Natural killer cell (primary cell): ENCODE results near the gene UBE2N. TPM values are rescaled to one million over a fixed set of nuclear protein-coding genes. Genes with fewer than 3 reads are reported as not detected.
"Not testable (repeated sequence)": the region's sequence is repeated elsewhere in the genome, so short reads cannot be mapped to it uniquely, and the experiment has no call there.

Experiments
- ATAC-seq, 3 donors: fragments of 150-1000 bp in 2 of 3; fragments of 200-7000 bp in 1 of 3; cut with Tn5 transposase; 1 replicate in 1 of 3; 2 replicates in 2 of 3; pipeline ENCODE4 v1.10.0; 2021; ENCODE audit warnings: mild to moderate bottlenecking in 2 of 3, moderate library complexity in 2 of 3
- DNase-seq, 2 donors: peaks; one replicate each; pipeline versions ENCODE4 v3.0.0 to v3.0.0-alpha.2; 2013 to 2021; ENCODE audit warnings: mixed read lengths in 1 of 2
- H3K27ac ChIP-seq: one replicate; pipeline ENCODE4 v1.5.1; 2013; ENCODE audit warnings: mild to moderate bottlenecking, low read length
- H3K27me3 ChIP-seq: one replicate; pipeline ENCODE4 v1.6.1; 2013; ENCODE audit warnings: low read length; ENCODE audit not compliant: control insufficient read depth, insufficient read depth
- H3K36me3 ChIP-seq: one replicate; pipeline ENCODE4 v1.6.1; 2013; ENCODE audit warnings: low read length; ENCODE audit not compliant: control insufficient read depth, insufficient read depth
- H3K4me1 ChIP-seq: one replicate; pipeline ENCODE4 v1.6.1; 2013; ENCODE audit warnings: low read length; ENCODE audit not compliant: control insufficient read depth, insufficient read depth
- H3K4me3 ChIP-seq: one replicate; pipeline ENCODE4 v1.5.1; 2013; ENCODE audit warnings: low read length
- H3K9me3 ChIP-seq: one replicate; pipeline ENCODE4 v1.6.1; 2013; ENCODE audit warnings: low read length; ENCODE audit not compliant: control insufficient read depth, insufficient read depth
- H3K27ac Mint-ChIP-seq, 2 donors: one replicate each; pipeline ENCODE4 v1.8.0; 2022; ENCODE audit warnings: mild to moderate bottlenecking in 2 of 2, mixed read lengths in 2 of 2, moderate library complexity in 1 of 2
- H3K27me3 Mint-ChIP-seq, 2 donors: one replicate each; pipeline ENCODE4 v1.8.0; 2022; ENCODE audit warnings: low read depth in 2 of 2, mixed read lengths in 2 of 2
- H3K36me3 Mint-ChIP-seq: one replicate; pipeline ENCODE4 v1.8.0; 2022; ENCODE audit warnings: mixed read lengths
- H3K4me1 Mint-ChIP-seq, 2 donors: one replicate each; pipeline ENCODE4 v1.8.0; 2022; ENCODE audit warnings: mixed read lengths in 2 of 2
- H3K4me3 Mint-ChIP-seq: one replicate; pipeline ENCODE4 v1.8.0; 2022; ENCODE audit warnings: mild to moderate bottlenecking, moderate library complexity, mixed read lengths
- H3K9me3 Mint-ChIP-seq, 2 donors: one replicate each; pipeline ENCODE4 v1.8.0; 2022; ENCODE audit warnings: mixed read lengths in 2 of 2
- WGBS: methylation state at CpG from one replicate; pipeline ENCODE4 v1.1.7; 2013; ENCODE audit warnings: missing lambda C conversion rate; ENCODE audit not compliant: insufficient coverage; 5-methylcytosine and 5-hydroxymethylcytosine counted together
- intact Hi-C: fragments of 100-400 bp; cut with micrococcal nuclease; formaldehyde crosslinking; loops from one replicate; pipeline ENCODE4 v1.14.2; 2022
- total RNA-seq, 4 donors: library from RNA; stranded (reverse); fragments of 120-200 nt in 1 of 4; gene quantifications; one replicate each; pipeline versions ENCODE4 v1.2.3 to v1.2.4, GENCODE V29; 2013 to 2022
- TF ChIP-seq, protein P1 (sequence below): fragments of 200-600 bp; IDR thresholded peaks from one replicate; pipeline ENCODE4 v1.8.0; 2022; ENCODE audit warnings: antibody characterized with exemption

UBE2N gene
- total RNA-seq, 3 donors from 2014 or later (not counting 1 experiment from before 2014, with no cell fraction given) = 72.3 to 79.7 (median 72.9) TPM

DNA sequence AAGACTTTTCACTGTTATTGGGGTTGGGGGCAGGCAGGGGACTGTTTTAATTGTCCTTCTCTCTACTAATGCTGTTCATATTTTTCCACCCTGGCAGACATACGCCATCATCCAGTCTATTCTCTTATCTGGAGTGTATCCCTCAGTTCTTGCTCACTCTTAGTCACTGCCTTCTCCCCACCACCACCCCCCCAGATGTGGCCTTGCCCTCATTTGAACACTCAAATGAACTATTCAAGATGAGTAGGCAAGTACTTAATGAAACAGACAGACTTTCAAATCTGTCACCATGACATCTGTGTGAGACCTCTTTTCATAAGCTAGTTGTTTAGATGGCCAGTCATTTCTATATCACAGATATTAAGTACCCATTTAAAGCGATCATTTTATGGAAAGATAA lies 54.0 kb downstream of the UBE2N start:
- Mint-ChIP-seq H3K27ac (peak overlapping the region in 1 of 2 donors; percentile 29), H3K36me3 (no peaks in the 10 kb centered on the region), H3K27me3 (no peaks in the 10 kb centered on the region), H3K4me3 (no peak overlapping the region), H3K9me3 (no peaks in the 10 kb centered on the region), H3K4me1 (peaks cover 9 to 22% of the 10 kb centered on the region in 2 donors)
- TF ChIP-seq, protein P1, sequence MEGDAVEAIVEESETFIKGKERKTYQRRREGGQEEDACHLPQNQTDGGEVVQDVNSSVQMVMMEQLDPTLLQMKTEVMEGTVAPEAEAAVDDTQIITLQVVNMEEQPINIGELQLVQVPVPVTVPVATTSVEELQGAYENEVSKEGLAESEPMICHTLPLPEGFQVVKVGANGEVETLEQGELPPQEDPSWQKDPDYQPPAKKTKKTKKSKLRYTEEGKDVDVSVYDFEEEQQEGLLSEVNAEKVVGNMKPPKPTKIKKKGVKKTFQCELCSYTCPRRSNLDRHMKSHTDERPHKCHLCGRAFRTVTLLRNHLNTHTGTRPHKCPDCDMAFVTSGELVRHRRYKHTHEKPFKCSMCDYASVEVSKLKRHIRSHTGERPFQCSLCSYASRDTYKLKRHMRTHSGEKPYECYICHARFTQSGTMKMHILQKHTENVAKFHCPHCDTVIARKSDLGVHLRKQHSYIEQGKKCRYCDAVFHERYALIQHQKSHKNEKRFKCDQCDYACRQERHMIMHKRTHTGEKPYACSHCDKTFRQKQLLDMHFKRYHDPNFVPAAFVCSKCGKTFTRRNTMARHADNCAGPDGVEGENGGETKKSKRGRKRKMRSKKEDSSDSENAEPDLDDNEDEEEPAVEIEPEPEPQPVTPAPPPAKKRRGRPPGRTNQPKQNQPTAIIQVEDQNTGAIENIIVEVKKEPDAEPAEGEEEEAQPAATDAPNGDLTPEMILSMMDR = no peak
- Histone ChIP-seq H3K9me3 (no peaks in the 10 kb centered on the region), H3K27me3 (no peaks in the 10 kb centered on the region), H3K27ac (no peak overlapping the region), H3K4me1 (peaks cover 5% of the 10 kb centered on the region), H3K36me3 (no peaks in the 10 kb centered on the region), H3K4me3 (no peak overlapping the region)
- intact Hi-C loops = no loop called here
- DNase-seq (no peak), ATAC-seq (no peak)
- WGBS = 88% methylated on average over 1 of the region's 2 CpGs

DNA sequence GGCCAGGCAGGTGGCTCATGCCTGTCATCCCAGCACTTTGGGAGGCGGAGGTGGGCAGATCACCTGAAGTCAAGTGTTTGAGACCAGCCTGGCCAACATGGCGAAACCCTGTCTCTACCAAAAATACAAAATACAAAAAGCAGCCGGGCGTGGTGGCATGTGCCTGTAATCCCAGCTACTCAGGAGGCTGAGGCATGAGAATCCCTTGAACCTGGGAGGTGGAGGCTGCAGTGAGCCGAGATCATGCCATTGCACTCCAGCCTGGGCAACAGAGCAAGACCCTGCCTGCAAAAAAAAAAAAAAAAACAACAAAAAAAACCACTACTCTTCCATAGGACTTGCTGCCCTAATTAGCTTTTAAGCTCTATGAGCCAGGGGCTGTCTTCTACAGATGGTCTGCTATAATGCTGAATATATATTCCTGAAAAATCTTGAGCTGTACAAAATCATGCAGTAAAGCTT lies 59.7 kb downstream of the UBE2N start:
- H3K36me3 Mint-ChIP-seq, H3K36me3 ChIP-seq, H3K27me3 ChIP-seq, H3K9me3 ChIP-seq, DNase-seq, H3K27me3 Mint-ChIP-seq, H3K4me3 ChIP-seq, H3K27ac ChIP-seq, H3K4me1 ChIP-seq, H3K4me3 Mint-ChIP-seq, H3K9me3 Mint-ChIP-seq, H3K27ac Mint-ChIP-seq, ATAC-seq, intact Hi-C loops: not testable (repeated sequence)
- H3K4me1 Mint-ChIP-seq = peaks cover 42 to 52% of the 10 kb centered on the region in 2 donors
- WGBS = 92% methylated on average over 5 of the region's 5 CpGs

GRCh38 chr12:93381161-93381975 lies 60.4 kb downstream of the UBE2N start:
- Mint-ChIP-seq H3K27me3 (peaks cover 0 to 2% of the 10 kb centered on the region in 2 donors), H3K27ac (no peak overlapping the region)
- peaks cover 14% of the 10 kb centered on the region for H3K4me1 ChIP-seq

GRCh38 chr12:93380480-93381121 lies 61.1 kb downstream of the UBE2N start:
- Histone ChIP-seq H3K27ac (no peak overlapping the region), H3K4me1 (peaks cover 14% of the 10 kb centered on the region), H3K9me3 (no peaks in the 10 kb centered on the region), H3K27me3 (no peaks in the 10 kb centered on the region), H3K4me3 (no peak overlapping the region), H3K36me3 (no peaks in the 10 kb centered on the region)
- peaks cover 41 to 51% of the 10 kb centered on the region in 2 donors for H3K4me1 Mint-ChIP-seq
- 58% methylated on average over 2 of the region's 2 CpGs for WGBS
- no peaks in the 10 kb centered on the region for H3K9me3 Mint-ChIP-seq
- peak overlapping the region; percentile 93 to 98 for H3K27ac Mint-ChIP-seq
- H3K36me3 Mint-ChIP-seq = no peaks in the 10 kb centered on the region
- TF ChIP-seq, protein P1 = no peak
- H3K4me3 Mint-ChIP-seq = peak overlapping the region; percentile 99
- peak in 1 of 2 donors; percentile 32 for DNase-seq
- peaks cover 0 to 2% of the 10 kb centered on the region in 2 donors for H3K27me3 Mint-ChIP-seq
- ATAC-seq = no peak
- intact Hi-C loops = no loop called here

More at GRCh38 chr12:93381161-93381975, 60.4 kb downstream of the UBE2N start:
- Mint-ChIP-seq H3K4me3 (peak overlapping the region; percentile 99), H3K9me3 (no peaks in the 10 kb centered on the region), H3K4me1 (peaks cover 42 to 52% of the 10 kb centered on the region in 2 donors), H3K36me3 (no peaks in the 10 kb centered on the region)
- H3K27ac ChIP-seq = no peak overlapping the region
- no peak overlapping the region for H3K4me3 ChIP-seq
- no peak for ATAC-seq
- DNase-seq = no peak
- H3K9me3 ChIP-seq = no peaks in the 10 kb centered on the region
- 84% methylated on average over 5 of the region's 5 CpGs for WGBS
- H3K36me3 ChIP-seq = no peaks in the 10 kb centered on the region
- no peaks in the 10 kb centered on the region for H3K27me3 ChIP-seq
- intact Hi-C loops = no loop called here
- TF ChIP-seq, protein P1 = no peak
